Placental epithelial cell (primary cell): ENCODE results near the gene GATA2. TPM values are rescaled to one million over a fixed set of nuclear protein-coding genes. Genes with fewer than 3 reads are reported as not detected.

Experiments
- total RNA-seq: library from RNA; depleted of rRNA; stranded (reverse); fragments of >200 nt; gene quantifications from 2 replicates; pipeline ENCODE4 v1.2.3, GENCODE V29; 2012

The GATA2 gene
- 9.4 and 19.5 TPM in 2 replicates for total RNA-seq

GRCh38 chr3:128492671-128493569 lies at the start of gene GATA2:
Gene GATA2, minus strand, starts transcription at chr3:128493201. Its CDS starts 6,170 bp downstream, at chr3:128487031.

DNA sequence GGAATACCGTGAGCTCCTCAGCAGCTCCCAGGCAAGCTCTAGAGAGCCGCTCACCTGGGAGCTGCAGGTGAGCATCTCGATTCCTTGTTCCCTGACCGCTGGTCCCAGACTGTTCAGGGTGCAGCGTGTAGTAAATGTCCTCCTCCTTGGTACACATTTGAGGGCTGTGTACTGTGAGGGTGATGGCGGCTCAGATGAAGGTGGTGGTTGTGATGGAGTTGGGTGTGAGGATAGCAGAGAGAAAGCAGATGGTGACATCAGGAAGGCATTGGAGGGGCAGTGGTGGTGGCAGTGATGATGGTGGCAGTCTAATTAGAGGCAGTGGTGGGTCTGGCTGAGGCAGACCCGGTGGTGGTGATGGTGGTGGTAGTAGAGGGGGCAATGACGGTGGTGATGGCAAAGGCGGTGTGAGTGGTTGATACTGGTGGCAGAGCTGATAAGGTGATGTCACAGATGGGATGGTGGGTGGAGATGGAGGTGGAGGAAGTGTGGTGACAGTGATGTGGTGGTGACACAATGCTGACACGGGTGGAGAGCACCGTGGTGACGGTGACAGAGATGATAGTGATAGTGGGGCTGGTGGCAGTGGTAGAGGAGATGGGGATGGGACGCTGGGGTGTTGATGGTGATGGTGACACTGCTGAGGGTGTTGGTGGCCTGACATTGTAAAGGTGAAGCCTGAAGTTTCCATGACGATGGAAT lies 26.0 kb downstream of the GATA2 start, which contains the start of gene DNAJB8:
DNAJB8 (minus strand) TSS at position 51 of the 702 bp plus-strand sequence. CDS start 3,645 bp downstream, outside the sequence.

Other genes starting within 250 kb of the GATA2 start
- not detected in 2 replicates for gene DNAJB8, start 26.3 kb downstream of the GATA2 start, total RNA-seq
- gene RPN1, start 157.6 kb upstream of the GATA2 start, total RNA-seq = 357 and 550 TPM in 2 replicates
- gene RAB7A, start 233.0 kb upstream of the GATA2 start, total RNA-seq = 47.3 and 60.5 TPM in 2 replicates